ENCODE data around the gene TPK1. TPM values are rescaled to one million over a fixed set of nuclear protein-coding genes. Genes with fewer than 3 reads are reported as not detected.
"Not testable (repeated sequence)": the region's sequence is repeated elsewhere in the genome, so short reads cannot be mapped to it uniquely, and the experiment has no call there.

Gene TPK1
- polyA plus RNA-seq, 12 donors, result 3.2 to 12.8 (median 3.8) TPM; not detected in 1

DNA sequence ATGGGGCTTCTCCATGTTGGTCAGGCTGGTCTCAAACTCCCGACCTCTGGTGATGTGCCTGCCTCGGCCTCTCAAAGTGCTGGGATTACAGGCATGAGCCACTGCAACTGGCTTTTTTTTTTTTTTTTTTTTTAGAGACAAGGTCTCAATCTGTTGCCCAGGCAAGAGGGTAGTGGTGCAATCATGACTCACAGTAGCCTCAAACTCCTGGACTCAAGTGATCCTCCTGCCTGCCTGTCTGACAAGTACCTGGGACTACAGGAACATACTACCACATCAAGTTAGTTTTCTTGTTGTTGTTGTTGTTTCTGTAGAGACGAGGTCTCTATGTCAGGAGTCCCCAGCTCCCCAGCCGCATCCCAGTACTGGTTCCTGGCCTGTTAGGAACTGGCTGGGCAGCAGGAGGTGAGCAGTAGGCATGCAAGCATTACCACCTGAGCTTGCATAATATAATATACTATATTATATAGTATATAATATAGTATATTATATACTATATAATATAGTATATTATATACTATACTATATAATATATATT lies 55.7 kb downstream of the TPK1 start:
- no peak for DNase-seq

GRCh38 chr7:144777889-144778288 lies 58.0 kb downstream of the TPK1 start:
- not testable (repeated sequence) for DNase-seq

- no peak for DNase-seq
Measured at GRCh38 chr7:144777005-144777839, 58.6 kb downstream of the TPK1 start.

DNA sequence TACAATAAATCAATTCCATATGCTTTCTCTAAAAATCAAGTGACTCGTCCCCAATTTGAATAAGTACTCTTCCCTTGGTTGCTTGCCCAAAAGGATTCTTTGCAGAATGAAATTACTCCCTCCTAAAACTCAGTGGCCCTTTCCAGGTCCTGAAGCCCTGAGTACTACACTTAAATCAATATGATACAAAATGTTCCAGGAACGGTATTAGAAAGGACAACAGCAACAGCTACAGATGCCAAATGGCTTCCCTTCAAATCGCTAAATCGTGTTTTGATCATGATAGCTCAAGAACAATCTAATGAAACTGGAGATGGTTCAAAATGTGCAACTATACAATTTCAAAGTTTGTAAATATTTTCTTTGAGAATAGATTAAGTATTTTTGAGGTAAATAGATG lies 59.4 kb downstream of the TPK1 start:
- no peak for DNase-seq

DNA sequence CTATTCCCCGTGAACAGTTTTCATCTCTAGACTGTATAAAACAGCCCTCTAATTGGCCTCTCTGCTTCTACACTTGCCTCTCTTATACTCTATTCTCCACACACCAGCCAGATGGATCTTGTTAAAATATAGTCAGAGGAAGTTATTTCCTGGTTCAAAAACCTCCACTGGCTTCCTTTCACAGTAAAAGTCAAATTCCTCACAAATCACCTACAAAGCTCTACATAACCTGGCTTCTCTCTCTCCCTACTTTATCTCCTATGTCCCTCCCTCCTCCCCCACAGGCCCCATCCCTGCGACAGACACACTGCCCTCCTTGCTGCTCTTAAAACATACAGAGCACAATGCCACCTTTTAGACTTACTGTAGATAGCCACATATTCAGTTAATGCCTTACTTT lies 60.1 kb downstream of the TPK1 start:
- DNase-seq, result no peak

GRCh38 chr7:144771927-144772326 lies 63.9 kb downstream of the TPK1 start:
- DNase-seq, result no peak

- no peak for DNase-seq
Measured at GRCh38 chr7:144771174-144771573, 64.7 kb downstream of the TPK1 start.

GRCh38 chr7:144769352-144769751 lies 66.5 kb downstream of the TPK1 start:
- no peak for DNase-seq

- DNase-seq, result no peak
Measured at GRCh38 chr7:144768633-144769032, 67.2 kb downstream of the TPK1 start.

DNA sequence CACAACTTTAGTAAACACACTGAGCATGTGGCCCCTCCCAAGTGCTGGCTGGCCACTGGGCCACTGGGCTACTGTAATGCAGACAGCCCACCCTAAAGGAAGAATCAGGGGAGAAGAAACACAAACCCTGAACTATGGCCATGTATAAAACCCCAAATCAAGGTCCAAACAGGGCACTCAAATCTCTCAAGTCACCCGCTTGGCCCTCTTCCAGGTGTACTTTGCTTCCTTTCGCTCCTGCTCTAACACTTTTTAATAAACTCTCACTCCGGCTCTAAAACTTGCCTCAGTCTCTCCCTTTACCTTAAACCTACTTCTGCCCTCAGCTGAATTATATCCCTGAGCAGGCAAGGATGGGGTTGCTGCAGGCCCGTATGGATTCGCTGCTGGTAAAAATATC lies 72.6 kb downstream of the TPK1 start:
- no peak for DNase-seq

DNA sequence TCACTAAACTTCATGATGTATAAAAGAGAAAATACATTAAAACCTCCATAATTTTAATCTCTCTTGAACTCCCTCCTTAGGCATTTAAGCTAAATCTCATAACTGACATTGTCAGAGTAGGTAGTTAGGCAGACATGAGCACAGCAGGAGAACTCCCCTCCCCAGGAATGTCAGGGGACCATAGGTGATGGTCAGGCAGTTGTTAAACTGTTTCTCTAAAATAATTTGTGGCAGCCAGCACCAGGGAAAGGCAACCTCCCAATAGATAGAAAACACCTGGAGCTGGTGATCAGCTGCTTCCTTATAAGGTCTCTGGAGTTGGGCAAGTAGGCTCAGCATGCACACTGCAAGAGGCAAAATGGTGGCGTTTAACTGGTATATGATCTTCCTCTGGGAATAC lies 73.0 kb downstream of the TPK1 start:
- no peak for DNase-seq

DNA sequence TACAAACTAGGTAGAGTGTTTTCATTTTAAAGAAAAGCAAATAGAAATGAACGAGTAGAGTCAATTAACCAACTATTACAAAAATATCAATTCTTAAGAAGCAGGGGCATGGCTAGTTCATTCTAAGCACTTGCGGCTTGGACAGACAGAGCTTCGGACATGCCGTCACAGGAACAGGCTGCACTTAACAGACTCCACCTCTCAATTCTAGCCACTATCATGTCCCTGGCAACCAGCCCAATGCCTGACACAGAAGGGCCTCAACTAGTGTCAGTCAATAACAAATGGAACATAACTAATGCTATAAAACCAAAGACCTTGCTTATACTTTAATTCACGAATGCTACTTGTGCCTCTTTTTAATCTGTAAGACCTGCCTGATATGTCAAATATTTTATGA lies 74.4 kb downstream of the TPK1 start:
- DNase-seq, result no peak

DNA sequence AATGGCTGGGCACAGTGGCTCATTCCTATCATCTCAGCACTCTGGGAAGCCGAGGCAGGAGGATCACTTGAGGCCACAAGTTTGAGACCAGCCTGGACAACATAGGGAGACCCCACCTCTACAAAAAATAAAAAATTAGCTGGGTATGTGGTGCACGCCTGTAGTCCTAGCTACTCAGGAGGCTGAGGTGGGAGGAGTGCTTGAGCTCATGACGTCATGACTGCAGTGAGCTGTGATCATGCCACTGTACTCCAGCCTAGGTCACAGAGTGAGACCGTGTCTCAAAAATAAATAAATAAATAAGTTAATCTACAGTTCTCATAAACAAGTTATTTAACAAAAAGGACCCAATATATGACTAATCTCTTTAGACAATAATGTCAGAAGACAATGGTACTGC lies 76.2 kb downstream of the TPK1 start:
- no peak for DNase-seq

GRCh38 chr7:144747936-144748335 lies 87.9 kb downstream of the TPK1 start:
- DNase-seq, result no peak

- peak; percentile 22 for DNase-seq
Measured at GRCh38 chr7:144738708-144739314, 97.0 kb downstream of the TPK1 start.

GRCh38 chr7:144738146-144738545 lies 97.7 kb downstream of the TPK1 start:
- no peak for DNase-seq

DNA sequence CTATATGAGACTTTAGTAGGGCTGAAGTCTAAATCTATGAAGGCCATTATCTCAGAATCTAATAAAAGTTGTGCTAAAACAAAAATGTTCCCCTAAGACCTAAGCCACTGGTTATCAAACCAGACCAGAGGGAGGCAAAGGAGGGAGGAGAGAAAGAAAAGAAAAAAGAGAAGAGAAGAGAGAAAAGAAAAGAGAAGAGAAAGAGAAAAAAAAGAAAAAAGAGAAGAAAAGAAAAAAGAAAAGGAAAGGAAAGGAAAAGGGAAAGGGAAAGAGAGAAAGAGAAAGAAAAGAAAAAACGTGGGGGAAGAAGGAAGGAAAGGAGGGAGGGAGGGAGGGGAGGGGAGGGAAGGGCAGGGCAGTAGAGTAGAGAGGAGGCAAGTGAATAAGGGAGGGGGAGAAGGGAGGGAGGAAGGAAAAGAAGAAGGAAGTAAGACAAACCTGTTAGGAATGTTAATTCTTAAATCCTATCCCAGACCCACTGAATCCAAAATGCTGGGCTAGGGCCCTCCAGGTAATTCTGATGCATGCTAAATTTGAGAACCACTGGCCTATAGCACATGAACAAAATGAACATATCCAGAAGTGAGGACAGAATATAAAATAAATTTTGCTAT lies 98.9 kb downstream of the TPK1 start:
- DNase-seq, result no peak

GRCh38 chr7:144735505-144736276 lies 100.2 kb downstream of the TPK1 start:
- no peak for DNase-seq

DNA sequence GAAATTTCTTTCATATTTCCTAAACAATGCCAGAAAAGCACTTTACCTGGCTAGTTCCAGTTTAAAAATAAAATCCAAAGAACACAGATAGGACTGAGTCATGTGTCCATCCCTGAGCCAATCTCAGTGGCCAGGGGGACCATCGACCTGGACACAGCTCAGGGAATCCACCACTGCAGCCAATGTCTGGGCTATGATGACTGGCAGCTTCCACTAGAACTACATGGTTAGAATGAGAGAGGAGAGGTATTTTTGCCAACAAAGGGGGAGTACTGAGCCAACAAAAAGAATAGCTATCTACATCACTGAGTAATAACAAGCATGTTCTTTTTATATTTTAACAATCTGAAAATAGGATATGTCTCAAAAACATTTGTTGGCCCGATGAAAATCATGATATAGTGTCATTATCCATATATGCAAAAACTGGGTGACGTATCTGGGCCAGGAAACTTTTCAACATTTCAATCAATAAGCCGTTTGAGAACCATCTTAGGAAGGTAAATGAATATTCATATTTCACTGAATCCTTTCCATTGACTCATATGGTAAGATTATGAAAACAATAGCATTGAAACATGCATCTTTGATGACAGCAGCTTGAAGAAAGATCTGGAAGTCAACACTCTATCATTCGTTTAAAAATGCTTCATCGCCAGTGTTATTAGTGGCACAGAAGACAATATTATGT lies 104.0 kb downstream of the TPK1 start:
- DNase-seq, result no peak

- no peak for DNase-seq
Measured at GRCh38 chr7:144730224-144730623, 105.6 kb downstream of the TPK1 start.

- DNase-seq, result no peak
Measured at GRCh38 chr7:144729226-144729625, 106.6 kb downstream of the TPK1 start.

Measured in muscle of arm (tissue), 12 donors.